Endothelial cell of umbilical vein (primary cell): Measurements from ENCODE around the gene SLC8A1. TPM values are rescaled to one million over a fixed set of nuclear protein-coding genes. Genes with fewer than 3 reads are reported as not detected.

Experiments
- BruUV-seq: library from RNA; stranded (reverse); fragments of 400-500 nt; replicated peaks from 2 replicates; lab custom pipeline; 2021; lab: Mats Ljungman, UMichigan
- CTCF ChIA-PET: fragments of 300-600, 350-600 bp; sonication (Branson Sonifier 250); formaldehyde crosslinking; loops from one replicate; lab custom pipeline; 2021; ENCODE audit warnings: antibody characterized with exemption, inconsistent platforms; lab: Charles Lee
- POLR2A ChIA-PET: fragments of 300-600, 350-600 bp; sonication (Branson Sonifier 250); formaldehyde crosslinking; loops from one replicate; lab custom pipeline; 2021; ENCODE audit warnings: antibody characterized with exemption, inconsistent platforms; lab: Charles Lee
- DNase-seq: peaks from one replicate; pipeline ENCODE4 v3.0.0-alpha.2; 2011; ENCODE audit warnings: low read depth, low spot score
- FAIRE-seq: peaks from 2 replicates; lab custom pipeline; 2011; peaks lifted over from hg19 to GRCh38; lab: Jason Lieb, UNC
- H2AFZ ChIP-seq: 2 replicates; pipeline ENCODE4 v1.6.0; 2012; ENCODE audit warnings: low read depth, low read length, control low read depth, inconsistent platforms
- H3K27ac ChIP-seq: 2 replicates; pipeline ENCODE4 v1.5.1; 2011; ENCODE audit warnings: low read depth, mild to moderate bottlenecking, control low read depth, low read length, moderate library complexity; ENCODE audit not compliant: insufficient read depth
- H3K27me3 ChIP-seq, 2 experiments: 2 replicates each; pipeline versions ENCODE4 v1.6.0 to v1.6.1; 2011; ENCODE audit warnings: low read length in 2 of 2, mixed read lengths in 1 of 2; ENCODE audit not compliant: control insufficient read depth in 2 of 2, insufficient read depth in 2 of 2
- H3K36me3 ChIP-seq, 2 experiments: 2 replicates in 1 of 2; 3 replicates in 1 of 2; pipeline ENCODE4 v1.5.1; 2011; ENCODE audit warnings: low read length in 2 of 2, mild to moderate bottlenecking in 1 of 2, moderate library complexity in 1 of 2; ENCODE audit not compliant: control insufficient read depth in 2 of 2, insufficient read depth in 2 of 2; ENCODE audit errors: extremely low read depth in 1 of 2
- H3K4me1 ChIP-seq: 3 replicates; pipeline ENCODE4 v1.5.1; 2011; ENCODE audit warnings: mild to moderate bottlenecking, low read length; ENCODE audit not compliant: control insufficient read depth, insufficient read depth; ENCODE audit errors: extremely low read depth
- H3K4me2 ChIP-seq: 2 replicates; pipeline ENCODE4 v1.6.1; 2011; ENCODE audit warnings: low read length, control low read depth, mixed read lengths; ENCODE audit not compliant: insufficient read depth
- H3K4me3 ChIP-seq, 3 experiments: fragments of 200-600 bp in 1 of 3; sonication (generic), shearing (Covaris generic) in 1 of 3; replicated peaks in 1 of 3; 2 replicates each; pipeline ENCODE4 v1.5.1; 2011 to 2016; ENCODE audit warnings: control low read depth in 3 of 3, low read length in 3 of 3, mild to moderate bottlenecking in 2 of 3, inconsistent platforms in 1 of 3, low read depth in 1 of 3, moderate library complexity in 1 of 3; ENCODE audit not compliant: insufficient read depth in 1 of 3
- H3K79me2 ChIP-seq: 2 replicates; pipeline ENCODE4 v1.6.0; 2012; ENCODE audit warnings: low read length, inconsistent platforms; ENCODE audit not compliant: control insufficient read depth, insufficient read depth
- H3K9ac ChIP-seq: replicated peaks from 2 replicates; pipeline ENCODE3; 2011; ENCODE audit warnings: low read length, control low read depth; ENCODE audit not compliant: insufficient read depth; ENCODE audit errors: extremely low read depth
- H3K9me1 ChIP-seq: replicated peaks from 3 replicates; pipeline ENCODE4 v1.6.0; 2011; ENCODE audit warnings: mild to moderate bottlenecking, low read length; ENCODE audit not compliant: control insufficient read depth, insufficient read depth; ENCODE audit errors: extremely low read depth
- H3K9me3 ChIP-seq: replicated peaks from 2 replicates; pipeline ENCODE4 v1.5.1; 2012; ENCODE audit warnings: low read length, inconsistent platforms; ENCODE audit not compliant: control insufficient read depth, insufficient read depth
- H4K20me1 ChIP-seq: replicated peaks from 2 replicates; pipeline ENCODE3; 2011; ENCODE audit warnings: mild to moderate bottlenecking, low read length; ENCODE audit not compliant: control insufficient read depth, insufficient read depth; ENCODE audit errors: extremely low read depth
- EZH2 ChIP-seq: IDR thresholded peaks from 2 replicates; pipeline ENCODE4 v1.6.1; 2012; ENCODE audit warnings: borderline replicate concordance, low read depth, mild to moderate bottlenecking, moderate library complexity, low read length, inconsistent platforms; ENCODE audit not compliant: severe bottlenecking
- FOS ChIP-seq: IDR thresholded peaks from 2 replicates; pipeline ENCODE4 v1.6.1; 2011; ENCODE audit warnings: mild to moderate bottlenecking, low read length, moderate library complexity, borderline replicate concordance; ENCODE audit not compliant: insufficient read depth
- GATA2 ChIP-seq: IDR thresholded peaks from 2 replicates; pipeline ENCODE4 v1.7.0; 2011; ENCODE audit warnings: low read depth, mild to moderate bottlenecking, moderate library complexity, mixed read lengths, low read length; ENCODE audit not compliant: insufficient read length, insufficient read depth
- JUN ChIP-seq: IDR thresholded peaks from 2 replicates; pipeline ENCODE4 v1.6.1; 2011; ENCODE audit warnings: borderline replicate concordance, low read depth; ENCODE audit not compliant: insufficient read length, insufficient read depth
- MAX ChIP-seq: IDR thresholded peaks from 2 replicates; pipeline ENCODE4 v1.6.1; 2011; ENCODE audit not compliant: insufficient read depth, insufficient read length
- MYC ChIP-seq: IDR thresholded peaks from one replicate; pipeline ENCODE4 v1.6.1; 2011; ENCODE audit warnings: mild to moderate bottlenecking, low read depth, low read length
- POLR2A ChIP-seq: IDR thresholded peaks from 2 replicates; pipeline ENCODE4 v1.6.1; 2012; ENCODE audit warnings: low read depth, mild to moderate bottlenecking, control low read depth, low read length
- POLR2AphosphoS5 ChIP-seq: IDR thresholded peaks from 2 replicates; pipeline ENCODE4 v1.6.1; 2012; ENCODE audit warnings: low read depth, mild to moderate bottlenecking, control low read depth, low read length, moderate library complexity; ENCODE audit not compliant: insufficient read depth
- dilution Hi-C: fragments of 300-500 bp; cut with MboI; formaldehyde crosslinking; loops from one replicate; pipeline ENCODE4 v1.15.0; 2019; ENCODE audit warnings: low sequenced_read_pairs; ENCODE audit not compliant: extremely low pct_ligation_motif_present
- intact Hi-C: fragments of 100-400 bp; cut with micrococcal nuclease; formaldehyde crosslinking; loops from one replicate; pipeline ENCODE4 v1.10.0; 2022
- polyA plus RNA-seq, 4 experiments: library from polyadenylated mRNA; depleted of rRNA in 3 of 4; stranded (reverse) in 3 of 4; unstranded in 1 of 4; fragments of >200 nt; gene quantifications; 2 replicates each; pipeline versions ENCODE4 v1.2.1 to v1.2.3, GENCODE V29; 2011 to 2012; ENCODE audit warnings: missing spikeins in 1 of 4
- total RNA-seq: library from RNA; stranded (reverse); gene quantifications from 2 replicates; pipeline ENCODE4 v1.2.3, GENCODE V29; 2021
- TF ChIP-seq, protein P1 (sequence below), 2 donors: IDR thresholded peaks; 1 replicate in 1 of 2; 2 replicates in 1 of 2; pipeline ENCODE4 v1.5.1; 2011; ENCODE audit warnings: low read length in 2 of 2, mild to moderate bottlenecking in 2 of 2, moderate library complexity in 2 of 2, control low read depth in 1 of 2, inconsistent platforms in 1 of 2, low read depth in 1 of 2; ENCODE audit not compliant: insufficient read depth in 1 of 2; ENCODE audit errors: extremely low read depth in 1 of 2

SLC8A1 gene
- total and polyA plus RNA-seq, 2 donors (not counting 3 experiments of a cell fraction or from before 2014, with no cell fraction given), result 0.19 to 1.8 TPM

DNA sequence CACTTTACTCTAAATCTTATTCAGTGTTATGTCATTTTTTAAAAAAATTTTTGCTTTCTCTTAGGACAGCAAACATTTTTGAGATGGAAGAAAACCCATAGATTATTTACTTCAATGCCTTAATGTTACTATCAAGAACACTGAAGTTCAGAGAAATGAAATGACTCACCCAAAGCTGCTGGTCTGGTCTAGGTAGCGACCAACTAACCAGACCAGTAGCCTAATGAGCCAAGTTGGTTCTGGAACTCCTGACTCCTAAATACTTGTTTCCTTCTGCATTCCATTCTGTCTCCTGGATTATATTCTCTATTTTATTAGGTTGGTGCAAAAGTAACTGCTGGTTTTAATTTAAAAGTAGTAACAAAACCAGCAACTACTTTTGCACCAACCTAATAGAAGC lies 35.4 kb downstream of the SLC8A1 start:
- no peak for DNase-seq
- Histone ChIP-seq H3K4me2 (no peak overlapping the region), H4K20me1 (no peaks in the 10 kb centered on the region), H3K27me3 (no peaks in the 10 kb centered on the region), H3K27ac (no peak overlapping the region), H3K36me3 (no peaks in the 10 kb centered on the region), H3K4me3 (no peak overlapping the region), H3K9me1 (no peaks in the 10 kb centered on the region), H3K79me2 (no peaks in the 10 kb centered on the region), H3K9ac (no peak overlapping the region), H3K9me3 (no peaks in the 10 kb centered on the region), H3K4me1 (peaks cover 4% of the 10 kb centered on the region), H2AFZ (no peak overlapping the region)
- FAIRE-seq, result no peak
- TF ChIP-seq FOS, result no peak
- no peak for TF ChIP-seq MAX
- no peak for TF ChIP-seq MYC
- TF ChIP-seq EZH2, result no peak
- no peak for TF ChIP-seq GATA2
- TF ChIP-seq POLR2A, result no peak
- no peak for TF ChIP-seq JUN
- no peak for TF ChIP-seq POLR2AphosphoS5
- TF ChIP-seq, protein P1, sequence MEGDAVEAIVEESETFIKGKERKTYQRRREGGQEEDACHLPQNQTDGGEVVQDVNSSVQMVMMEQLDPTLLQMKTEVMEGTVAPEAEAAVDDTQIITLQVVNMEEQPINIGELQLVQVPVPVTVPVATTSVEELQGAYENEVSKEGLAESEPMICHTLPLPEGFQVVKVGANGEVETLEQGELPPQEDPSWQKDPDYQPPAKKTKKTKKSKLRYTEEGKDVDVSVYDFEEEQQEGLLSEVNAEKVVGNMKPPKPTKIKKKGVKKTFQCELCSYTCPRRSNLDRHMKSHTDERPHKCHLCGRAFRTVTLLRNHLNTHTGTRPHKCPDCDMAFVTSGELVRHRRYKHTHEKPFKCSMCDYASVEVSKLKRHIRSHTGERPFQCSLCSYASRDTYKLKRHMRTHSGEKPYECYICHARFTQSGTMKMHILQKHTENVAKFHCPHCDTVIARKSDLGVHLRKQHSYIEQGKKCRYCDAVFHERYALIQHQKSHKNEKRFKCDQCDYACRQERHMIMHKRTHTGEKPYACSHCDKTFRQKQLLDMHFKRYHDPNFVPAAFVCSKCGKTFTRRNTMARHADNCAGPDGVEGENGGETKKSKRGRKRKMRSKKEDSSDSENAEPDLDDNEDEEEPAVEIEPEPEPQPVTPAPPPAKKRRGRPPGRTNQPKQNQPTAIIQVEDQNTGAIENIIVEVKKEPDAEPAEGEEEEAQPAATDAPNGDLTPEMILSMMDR (IDR thresholded peaks at IDR 0.05; ENCODE audit: extremely low read depth in 1 of 2, insufficient read depth in 1 of 2, low read depth in 1 of 2, low read length in 2 of 2), result no peak
- ChIA-PET POLR2A (no interaction called here), CTCF (no interaction called here)
- dilution Hi-C loops, result no loop called here
- intact Hi-C loops, result no loop called here
- no TSS peak for BruUV-seq
